ENCODE results near the gene PVR.

GRCh38 chr19:44646049-44646416 lies 2.3 kb downstream of the PVR start:
- TF ChIP-seq CTCF (IDR thresholded peaks at IDR 0.05) (no peak), POLR2A (IDR thresholded peaks at IDR 0.05) (no peak)
